K562 (cell line): Measurements from ENCODE around the gene RIMOC1. TPM values are rescaled to one million over a fixed set of nuclear protein-coding genes. Genes with fewer than 3 reads are reported as not detected.

ENCODE experiments used
- FOXA3 ChIP-seq, 2 experiments: fragments of 450-650 bp in 1 of 2; sonication (generic) in 1 of 2; formaldehyde crosslinking; IDR thresholded peaks in 1 of 2; conservative IDR thresholded peaks in 1 of 2; 2 replicates each; pipeline versions ENCODE4 v1.4.0 to v1.8.0; 2020 to 2022; ENCODE audit warnings: mild to moderate bottlenecking in 2 of 2, missing genetic modification reagents in 1 of 2
- L3MBTL2 ChIP-seq: fragments of 450-650 bp; IDR thresholded peaks from 2 replicates; pipeline ENCODE4 v1.6.1; 2016; ENCODE audit warnings: mild to moderate bottlenecking, moderate library complexity
- NFIC ChIP-seq: fragments of 450-650 bp; IDR thresholded peaks from 2 replicates; pipeline ENCODE4 v1.6.1; 2017; ENCODE audit warnings: mild to moderate bottlenecking, inconsistent platforms
- NR2C1 ChIP-seq, 2 experiments: fragments of 450-650 bp; IDR thresholded peaks; 2 replicates each; pipeline ENCODE4 v1.6.1; 2017; ENCODE audit warnings: mild to moderate bottlenecking in 2 of 2, antibody characterized with exemption in 1 of 2, inconsistent platforms in 1 of 2, missing compliant biosample characterization in 1 of 2, missing genetic modification characterization in 1 of 2
- PRDM10 ChIP-seq: fragments of 450-650 bp; IDR thresholded peaks from 2 replicates; pipeline ENCODE4 v1.6.1; 2018; ENCODE audit not compliant: partially characterized antibody
- RCOR1 ChIP-seq, 2 experiments: IDR thresholded peaks; 2 replicates each; pipeline ENCODE4 v1.6.1; 2012; ENCODE audit warnings: low read depth in 2 of 2, low read length in 2 of 2, borderline replicate concordance in 1 of 2, improper control_type of control experiment in 1 of 2
- SIN3B ChIP-seq: fragments of 450-650 bp; IDR thresholded peaks from 2 replicates; pipeline ENCODE4 v1.6.1; 2017; ENCODE audit warnings: low read depth, mild to moderate bottlenecking, moderate library complexity
- TAF7 ChIP-seq: fragments of 450-650 bp; IDR thresholded peaks from 2 replicates; pipeline ENCODE4 v1.6.1; 2016; ENCODE audit warnings: missing genetic modification characterization, missing compliant biosample characterization
- TCF3 ChIP-seq: sonication (generic); formaldehyde crosslinking; IDR thresholded peaks from 2 replicates; pipeline ENCODE4 v1.4.0; 2020; ENCODE audit warnings: mild to moderate bottlenecking, missing genetic modification reagents
- XRCC3 ChIP-seq: fragments of 450-650 bp; IDR thresholded peaks from 2 replicates; pipeline ENCODE4 v1.6.1; 2017; ENCODE audit warnings: mild to moderate bottlenecking, moderate library complexity
- ZBTB11 ChIP-seq, 3 experiments: fragments of 200-800 bp in 1 of 3; fragments of 250-450 bp in 1 of 3; fragments of 450-650 bp in 1 of 3; sonication (Bioruptor Pico) in 1 of 3; sonication (Bioruptor generic) in 1 of 3; formaldehyde crosslinking in 1 of 3; IDR thresholded peaks; 2 replicates each; pipeline versions ENCODE4 v1.6.1 to v1.8.0; 2016 to 2022; ENCODE audit warnings: mild to moderate bottlenecking in 2 of 3, missing genetic modification characterization in 2 of 3, missing compliant biosample characterization in 1 of 3, moderate library complexity in 1 of 3
- ZBTB17 ChIP-seq: fragments of 450-650 bp; formaldehyde crosslinking; IDR thresholded peaks from 2 replicates; pipeline ENCODE4 v1.4.0; 2020; ENCODE audit warnings: mild to moderate bottlenecking
- ZBTB26 ChIP-seq: fragments of 450-650 bp; formaldehyde crosslinking; IDR thresholded peaks from 2 replicates; pipeline ENCODE4 v1.4.0; 2022; ENCODE audit warnings: missing genetic modification characterization
- ZNF282 ChIP-seq: sonication (generic); formaldehyde crosslinking; IDR thresholded peaks from 2 replicates; pipeline ENCODE4 v1.8.1; 2023; ENCODE audit warnings: missing genetic modification reagents
- polyA plus RNA-seq, 8 experiments: library from polyadenylated mRNA; depleted of rRNA in 4 of 8; stranded (reverse) in 5 of 8; unstranded in 3 of 8; fragments of >200 nt; fragmentation: Nextera tagmentation in 2 of 8; fragmentation: Illumina TruSeq in 1 of 8; extraction: Ambion mirVana in 2 of 8; extraction: Trizol in 1 of 8; gene quantifications; 2 replicates each; pipeline versions ENCODE4 v1.2.1 to v1.2.3, GENCODE V29; 2011 to 2014; ENCODE audit warnings: inconsistent platforms in 1 of 8, missing spikeins in 1 of 8
- total RNA-seq, 7 experiments: library from RNA; depleted of rRNA in 6 of 7; stranded (reverse); fragments of >200 nt in 6 of 7; fragmentation: Illumina TruSeq in 2 of 7; extraction: Trizol in 2 of 7; gene quantifications; 2 replicates each; pipeline versions ENCODE4 v1.2.1 to v1.2.3, GENCODE V29; 2011 to 2021; ENCODE audit warnings: low replicate concordance in 1 of 7

The RIMOC1 gene
- total and polyA plus RNA-seq, 9 of the 15 experiments (the other 6 are each of a cell fraction or from before 2014, with no cell fraction given): 11.6 to 63.1 (median 30.8) TPM

- TF ChIP-seq ZBTB11 (CRISPR knock-in tag; IDR thresholded peaks at IDR 0.05): 0 out of 6 replicates have a peak, but pooled peaks of 1 of the 3 experiments have one; percentile 34
- peak; percentile 85 for TF ChIP-seq TCF3 (CRISPR knock-in tag)
- no peak for TF ChIP-seq FOXA3 (CRISPR knock-in tag; conservative IDR thresholded peaks at IDR 0.05 in 1 of 2, IDR thresholded peaks at IDR 0.05 in 1 of 2)
- TF ChIP-seq ZBTB26 (CRISPR knock-in tag): no peak
- no peak for TF ChIP-seq ZNF282 (CRISPR knock-in tag)
- TF ChIP-seq L3MBTL2: peak; percentile 66; the same call in 1 of the 2 replicates
- TF ChIP-seq TAF7 (tag): no peak
- no peak for TF ChIP-seq ZBTB17 (CRISPR knock-in tag)
- TF ChIP-seq PRDM10: peak; percentile 21
- no peak for TF ChIP-seq XRCC3
- peak; percentile 46 for TF ChIP-seq NFIC
- TF ChIP-seq RCOR1 (IDR thresholded peaks at IDR 0.05; ENCODE audit: borderline replicate concordance in 1 of 2, low read depth in 2 of 2, low read length in 2 of 2): peak in 1 of 2 experiments; percentile 71; a peak in 2 of 4 replicates
- no peak for TF ChIP-seq SIN3B
- TF ChIP-seq NR2C1 (IDR thresholded peaks at IDR 0.05): no peak
- 0 out of 2 replicates have a peak, but pooled peaks have one; percentile 20 for TF ChIP-seq NR2C1 (tag; IDR thresholded peaks at IDR 0.05)
Measured at GRCh38 chr5:41883243-41883642, 20.9 kb upstream of the RIMOC1 start (continued).
